ENCODE measurements around the gene CALML3. TPM values are rescaled to one million over a fixed set of nuclear protein-coding genes. Genes with fewer than 3 reads are reported as not detected.

Gene CALML3
- total and polyA plus RNA-seq, 8 donors: 0.46 to 64.6 TPM; not detected in 6

DNA sequence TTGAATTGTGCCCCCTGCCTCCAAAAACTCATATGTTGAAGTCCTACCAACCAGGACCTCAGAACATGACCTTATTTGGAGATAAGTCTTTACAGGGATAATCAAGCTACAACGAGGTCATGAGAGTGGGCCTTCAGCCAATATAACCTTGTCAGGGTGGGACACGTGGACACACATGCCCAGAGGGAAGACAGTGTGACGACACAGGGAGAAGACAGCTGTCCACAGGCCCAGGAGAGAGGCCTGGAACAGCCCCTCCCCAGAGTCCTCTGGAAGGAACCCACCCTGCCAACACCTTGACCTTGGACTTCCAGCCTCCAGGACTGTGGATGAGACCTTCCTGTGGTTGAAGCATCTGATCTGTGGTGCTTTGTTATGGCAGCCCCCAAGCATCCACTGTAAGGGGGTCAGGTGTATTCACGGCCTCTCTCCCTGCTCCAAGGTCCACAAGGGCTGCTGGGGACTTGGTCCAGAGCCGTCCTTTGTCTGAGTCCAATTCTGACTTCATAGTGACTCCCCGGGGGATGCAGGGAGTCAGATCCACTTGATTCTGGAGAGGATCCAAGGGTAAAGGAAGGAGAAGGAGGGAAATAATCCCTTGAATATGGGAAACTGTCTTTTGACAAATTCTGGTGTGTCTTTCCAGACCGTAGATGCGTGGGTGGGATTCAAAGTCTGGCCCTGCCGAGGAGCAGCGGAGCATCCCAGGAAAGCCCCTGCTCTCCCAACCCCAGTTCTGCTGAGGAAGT is 7.0 kb downstream of the CALML3 start:
- Histone ChIP-seq H3K27me3 (no peaks in the 10 kb centered on the region), H3K36me3 (no peaks in the 10 kb centered on the region), H3K27ac (peak overlapping the region in 1 of 5 donors; percentile 57), H3K9me3 (no peaks in the 10 kb centered on the region), H3K4me1 (peaks cover 6 to 52% (median 15%) of the 10 kb centered on the region in 4 donors), H3K4me3 (no peak overlapping the region)
- no peak for TF ChIP-seq CTCF (IDR thresholded peaks at IDR 0.05)
- TF ChIP-seq POLR2AphosphoS5 (IDR thresholded peaks at IDR 0.05): no peak
- no peak for TF ChIP-seq POLR2A (IDR thresholded peaks at IDR 0.05)
- no peak for TF ChIP-seq EP300 (IDR thresholded peaks at IDR 0.05)
- WGBS, 5 donors: 74 to 87% (median 82%) methylated on average over 10 of the region's 10 CpGs
- DNase-seq: peak in 1 of 2 donors; percentile 7
- intact Hi-C loops (cut with DNase I; ENCODE audit: low total_unique reads): no loop called here

DNA sequence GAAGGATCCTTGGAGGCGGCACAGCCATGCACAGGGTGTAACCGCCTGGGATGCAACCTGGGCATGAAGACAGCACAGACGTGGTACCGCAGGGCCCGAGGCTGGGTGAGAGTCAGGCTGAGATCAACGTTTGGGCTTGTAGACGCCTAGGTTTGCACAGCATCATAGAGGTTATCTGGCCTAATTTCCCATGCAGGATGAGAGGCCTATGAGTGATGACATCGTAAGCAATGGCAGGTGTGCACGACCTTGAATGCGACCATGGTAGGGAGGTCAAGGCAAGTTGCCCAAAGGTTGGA is 7.5 kb downstream of the CALML3 start:
- no peak for TF ChIP-seq POLR2A (IDR thresholded peaks at IDR 0.05)
- TF ChIP-seq POLR2AphosphoS5 (IDR thresholded peaks at IDR 0.05): no peak
- TF ChIP-seq CTCF (IDR thresholded peaks at IDR 0.05): no peak
- no peak for TF ChIP-seq EP300 (IDR thresholded peaks at IDR 0.05)
- Histone ChIP-seq H3K4me1 (peaks cover 6 to 52% (median 15%) of the 10 kb centered on the region in 4 donors), H3K36me3 (no peaks in the 10 kb centered on the region), H3K27ac (no peak overlapping the region), H3K9me3 (no peaks in the 10 kb centered on the region), H3K4me3 (no peak overlapping the region), H3K27me3 (no peaks in the 10 kb centered on the region)
- WGBS, 5 donors: 85 to 94% (median 90%) methylated on average over 10 of the region's 10 CpGs
- intact Hi-C loops (cut with DNase I; ENCODE audit: low total_unique reads): no loop called here
- no peak for DNase-seq

GRCh38 chr10:5532618-5533097 is 7.9 kb downstream of the CALML3 start:
- TF ChIP-seq CTCF (IDR thresholded peaks at IDR 0.05) (no peak), POLR2A (IDR thresholded peaks at IDR 0.05) (no peak), EP300 (IDR thresholded peaks at IDR 0.05) (no peak), POLR2AphosphoS5 (IDR thresholded peaks at IDR 0.05) (no peak)
- WGBS, 5 donors: 80 to 95% (median 91%) methylated on average over 6 of the region's 6 CpGs

DNA sequence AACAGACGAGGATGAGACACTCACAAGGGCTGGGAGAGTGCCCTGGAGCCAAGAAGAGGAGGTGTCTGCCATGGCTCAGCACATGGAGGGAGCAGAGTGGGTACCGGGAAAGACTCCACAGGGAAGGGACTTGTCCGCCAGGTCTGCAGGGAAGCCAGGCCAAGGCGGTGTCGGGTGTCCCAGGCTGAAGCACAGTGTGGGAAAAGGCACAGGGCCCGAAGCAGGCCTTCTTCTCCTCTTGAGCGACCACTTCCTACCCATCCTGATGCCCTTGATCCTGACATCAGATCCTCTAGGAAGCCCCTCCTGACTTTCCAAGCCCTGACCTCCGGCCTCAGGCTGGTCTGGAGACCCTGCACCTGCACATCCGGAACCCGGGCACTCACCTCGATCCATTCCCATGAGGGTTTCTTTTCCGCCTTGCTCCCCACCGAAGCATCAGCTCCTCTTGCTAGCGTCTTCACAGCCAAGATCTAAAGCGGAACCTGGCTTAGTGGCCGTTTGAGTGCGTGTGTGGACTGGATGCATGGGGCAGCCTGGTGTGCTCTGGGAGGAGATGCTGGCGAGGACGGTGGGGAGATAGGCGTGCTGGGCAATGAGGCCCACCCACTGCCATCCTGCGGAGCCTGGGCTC is 8.5 kb downstream of the CALML3 start:
- no peaks in the 10 kb centered on the region for H3K36me3 ChIP-seq
- H3K4me3 ChIP-seq: no peak overlapping the region
- whole genome bisulfite sequencing, 5 donors: 89 to 95% (median 92%) methylated on average over 21 of the region's 21 CpGs
- intact Hi-C loops (cut with DNase I; ENCODE audit: low total_unique reads): no loop called here
- DNase-seq: no peak
- no peaks in the 10 kb centered on the region for H3K27me3 ChIP-seq
- no peak overlapping the region for H3K27ac ChIP-seq
- TF ChIP-seq POLR2AphosphoS5 (IDR thresholded peaks at IDR 0.05) (no peak), EP300 (IDR thresholded peaks at IDR 0.05) (no peak)
- H3K9me3 ChIP-seq: no peaks in the 10 kb centered on the region
- H3K4me1 ChIP-seq: peaks cover 6 to 51% (median 20%) of the 10 kb centered on the region in 4 donors

More at GRCh38 chr10:5532618-5533097, 7.9 kb downstream of the CALML3 start:
- no peak overlapping the region for H3K27ac ChIP-seq
- H3K4me3 ChIP-seq: no peak overlapping the region
- peaks cover 6 to 52% (median 16%) of the 10 kb centered on the region in 4 donors for H3K4me1 ChIP-seq
- no peaks in the 10 kb centered on the region for H3K27me3 ChIP-seq
- no peaks in the 10 kb centered on the region for H3K36me3 ChIP-seq
- no peaks in the 10 kb centered on the region for H3K9me3 ChIP-seq
- intact Hi-C loops (cut with DNase I; ENCODE audit: low total_unique reads): no loop called here
- no peak for DNase-seq

Data from stomach (tissue), 9 donors.